Raji (cell line): ENCODE results near the gene GNB1.

Source experiments
- POLR2A ChIP-seq: IDR thresholded peaks from 2 replicates; pipeline ENCODE4 v1.6.1; 2011; ENCODE audit warnings: low read depth, low read length, control low read depth; ENCODE audit not compliant: insufficient read depth

The GNB1 gene

GRCh38 chr1:1753607-1754005 lies 137.3 kb downstream of the GNB1 start:
- no peak for TF ChIP-seq POLR2A

GRCh38 chr1:1752636-1753606 lies 138.0 kb downstream of the GNB1 start:
- no peak for TF ChIP-seq POLR2A

- TF ChIP-seq POLR2A, result no peak
Observed at GRCh38 chr1:1752190-1752589, 138.7 kb downstream of the GNB1 start.

- no peak for TF ChIP-seq POLR2A
Observed at GRCh38 chr1:1748686-1749321, 142.1 kb downstream of the GNB1 start.
